ENCODE data around the gene POC1A. TPM values are rescaled to one million over a fixed set of nuclear protein-coding genes. Genes with fewer than 3 reads are reported as not detected.

Gene POC1A
- total and polyA plus RNA-seq, 2 of the 8 experiments (the other 6 are each of a cell fraction or from before 2014, with no cell fraction given): 35.7 to 39.2 TPM

GRCh38 chr3:52191663-52192062 lies 37.4 kb upstream of the POC1A start:
- 76% methylated on average over 4 of the region's 4 CpGs; no CpG with 5 or more reads in 1 of the 2 experiments for WGBS, 2 experiments (ENCODE audit: extremely low coverage in 1 of 2, insufficient coverage in 1 of 2, insufficient read length in 1 of 2, insufficient replicate concordance in 2 of 2, low coverage in 1 of 2, low lambda C conversion rate in 2 of 2, missing lambda C conversion rate in 1 of 2)
- Histone ChIP-seq H2BK12ac (ENCODE audit: low read depth, low read length) (no peak overlapping the region), H3K14ac (ENCODE audit: insufficient read length) (no peak overlapping the region), H4K20me1 (replicated peaks in 1 of 2; ENCODE audit: control insufficient read depth in 1 of 2, insufficient read depth in 2 of 2, low read length in 2 of 2) (no peaks in the 10 kb centered on the region), H3K27me3 (replicated peaks in 1 of 4; ENCODE audit: control insufficient read depth in 3 of 4, extremely low read depth in 1 of 4, insufficient read depth in 3 of 4, low read length in 3 of 4) (peaks cover 0 to 2% (median 0%) of the 10 kb centered on the region in 4 experiments; a peak in 2 of 7 replicates), H3K18ac (ENCODE audit: extremely low read depth, low read length) (no peak overlapping the region), H3K9me3 (ENCODE audit: insufficient read depth in 2 of 2, low read depth in 1 of 2, low read length in 1 of 2) (no peaks in the 10 kb centered on the region), H4K8ac (ENCODE audit: extremely low read depth, insufficient read depth, low read length) (no peak overlapping the region), H2BK5ac (ENCODE audit: low read depth, low read length) (no peak overlapping the region), H3K23me2 (ENCODE audit: low read depth, low read length) (no peaks in the 10 kb centered on the region), H2AK5ac (ENCODE audit: low read depth, low read length) (no peak overlapping the region), H3K27ac (ENCODE audit: low read depth, low read length) (no peak overlapping the region), H2BK20ac (ENCODE audit: low read length) (no peak overlapping the region), H3K36me3 (ENCODE audit: control insufficient read depth in 2 of 4, insufficient read depth in 4 of 4, low read length in 3 of 4) (no peaks in the 10 kb centered on the region), H3K23ac (ENCODE audit: insufficient read length) (no peak overlapping the region), H4K5ac (ENCODE audit: insufficient read length, low read depth, low read length) (no peak overlapping the region), H3K4me3 (ENCODE audit: extremely low read depth in 1 of 4, insufficient read depth in 2 of 4, low read depth in 3 of 4, low read length in 4 of 4) (no peak overlapping the region), H3K4me1 (replicated peaks in 1 of 4; ENCODE audit: control insufficient read depth in 3 of 4, insufficient read depth in 4 of 4, low read length in 3 of 4) (peaks cover 0 to 2% (median 0%) of the 10 kb centered on the region in 4 experiments; a peak in 1 of 7 replicates), H2BK120ac (replicated peaks; ENCODE audit: low read depth, low read length) (no peak overlapping the region), H3K9ac (replicated peaks in 1 of 4; ENCODE audit: extremely low read depth in 1 of 4, low read depth in 3 of 4, low read length in 3 of 4) (no peak overlapping the region), H4K91ac (replicated peaks; ENCODE audit: insufficient read length, low read length) (no peak overlapping the region), H3K4me2 (ENCODE audit: insufficient read depth in 1 of 2, low read depth in 2 of 2, low read length in 2 of 2) (no peak overlapping the region), H3K79me1 (ENCODE audit: low read depth, low read length) (no peaks in the 10 kb centered on the region), H3K79me2 (ENCODE audit: control insufficient read depth in 1 of 2, insufficient read depth in 2 of 2, low read length in 2 of 2) (no peaks in the 10 kb centered on the region), H3K4ac (replicated peaks; ENCODE audit: insufficient read length, low read depth, low read length) (no peak overlapping the region), H2BK15ac (ENCODE audit: low read length) (0 out of 2 replicates have a peak overlapping the region, but pooled peaks have one; percentile 55), H3K56ac (replicated peaks; ENCODE audit: insufficient read length, low read depth, low read length) (no peak overlapping the region), H2AFZ (ENCODE audit: low read length) (no peak overlapping the region)
- TF ChIP-seq SIN3A (conservative IDR thresholded peaks at IDR 0.05 in 1 of 2, IDR thresholded peaks at IDR 0.05 in 1 of 2; ENCODE audit: low read depth in 1 of 2, low read length in 2 of 2) (no peak), SRF (IDR thresholded peaks at IDR 0.05; ENCODE audit: low read depth, low read length) (no peak), RAD21 (IDR thresholded peaks at IDR 0.05 in 1 of 2, conservative IDR thresholded peaks at IDR 0.05 in 1 of 2; ENCODE audit: low read depth in 2 of 2, low read length in 2 of 2) (no peak), EP300 (IDR thresholded peaks at IDR 0.05; ENCODE audit: borderline replicate concordance in 1 of 2, low read depth in 2 of 2, low read length in 2 of 2) (no peak), ATF2 (IDR thresholded peaks at IDR 0.05; ENCODE audit: low read length) (no peak), POU5F1 (IDR thresholded peaks at IDR 0.05; ENCODE audit: low read depth, low read length) (no peak)
- ChIA-PET CTCF (ENCODE audit: partially characterized antibody) (interaction anchor here (1.2 kb wide), 2 partner anchors 29 to 30 kb away, joined by 3 to 4 read pairs; no protein-coding TSS in a partner anchor), POLR2A (ENCODE audit: partially characterized antibody) (interaction anchor here (0.9 to 1.0 kb wide), 2 partner anchors 15 to 34 kb away, joined by 3 read pairs; no protein-coding TSS in a partner anchor)
- FAIRE-seq (no peak), DNase-seq (ENCODE audit: low read depth in 1 of 2, low spot score in 2 of 2) (no peak)

All from H1 (cell line).